GM19463 (cell line): ENCODE results near the gene RAB18.
"Not testable (repeated sequence)": the region's sequence is repeated elsewhere in the genome, so short reads cannot be mapped to it uniquely, and the experiment has no call there.

ENCODE experiments used
- ATAC-seq: cut with Tn5 transposase; IDR thresholded peaks from one replicate; pipeline ENCODE4 v1.9.1; 2021; ENCODE audit warnings: mild to moderate bottlenecking, moderate library complexity; ENCODE audit not compliant: unreplicated experiment

RAB18 gene

GRCh38 chr10:27504007-27504807, at the start of gene RAB18:
TSS of gene RAB18 (plus strand) at chr10:27504304. CDS start at chr10:27504370, 66 bp downstream.
- ATAC-seq, result peak; percentile 96

DNA sequence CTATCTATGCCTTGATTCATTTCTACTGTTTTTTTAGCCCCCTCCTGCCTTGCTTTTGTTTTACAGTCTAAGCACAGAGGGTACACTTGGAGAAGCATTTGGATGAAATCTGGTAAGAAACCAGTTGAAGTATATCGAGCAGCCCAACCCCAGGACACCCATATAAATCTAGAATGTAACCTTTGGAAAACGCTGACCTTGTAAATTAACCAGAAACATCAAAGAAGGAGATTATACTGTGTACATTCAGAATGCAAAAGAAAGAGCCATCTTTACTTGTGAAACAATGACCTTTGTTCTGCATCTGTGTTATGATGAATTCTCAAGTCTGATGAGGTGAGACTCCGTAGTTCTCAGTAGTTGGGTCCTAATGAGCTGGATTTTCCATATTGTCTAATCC, 49.3 kb upstream of the RAB18 start:
- ATAC-seq, result no peak

- no peak for ATAC-seq
Measured at GRCh38 chr10:27457261-27457945, 46.7 kb upstream of the RAB18 start.

GRCh38 chr10:27457966-27458365, 46.1 kb upstream of the RAB18 start:
- no peak for ATAC-seq

DNA sequence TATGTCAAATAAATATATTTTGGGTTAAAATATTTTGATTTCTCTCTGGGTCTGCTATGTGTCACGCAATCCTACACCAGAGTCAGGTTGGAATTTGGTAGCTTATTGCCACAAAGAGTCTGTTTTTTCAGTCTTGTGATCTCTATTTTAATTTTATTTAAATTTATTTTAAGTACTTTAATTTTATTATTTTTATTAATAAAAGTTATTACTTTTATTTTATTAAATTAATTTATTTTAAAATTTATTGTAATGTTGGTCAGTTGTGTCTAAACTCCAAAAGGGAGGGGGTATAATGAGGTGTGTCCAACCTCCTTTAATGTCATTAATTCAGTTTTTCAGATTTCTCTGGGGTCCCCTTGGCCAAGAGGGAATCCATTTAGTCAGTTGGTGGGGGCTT, 42.8 kb upstream of the RAB18 start:
- no peak for ATAC-seq

- ATAC-seq, result no peak
Measured at GRCh38 chr10:27463961-27464360, 40.1 kb upstream of the RAB18 start.

- no peak for ATAC-seq
Measured at GRCh38 chr10:27464993-27465392, 39.1 kb upstream of the RAB18 start.

DNA sequence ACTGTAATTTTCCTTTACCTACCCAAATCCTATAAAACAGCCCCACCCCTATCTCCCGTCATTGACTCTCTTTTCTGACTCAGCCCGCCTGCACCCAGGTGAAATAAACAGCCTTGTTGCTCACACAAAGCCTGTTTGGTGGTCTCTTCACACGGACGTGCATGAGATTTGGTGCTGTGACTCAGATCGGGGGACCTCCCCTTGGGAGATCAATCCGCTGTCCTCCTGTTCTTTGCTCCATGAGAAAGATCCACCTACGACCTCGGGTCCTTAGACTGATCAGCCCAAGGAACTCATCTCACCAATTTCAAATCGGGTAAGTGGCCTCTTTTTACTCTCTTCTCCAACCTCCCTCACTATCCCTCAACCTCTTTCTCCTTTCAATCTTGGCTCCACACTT, 38.5 kb upstream of the RAB18 start:
- ATAC-seq, result not testable (repeated sequence)

DNA sequence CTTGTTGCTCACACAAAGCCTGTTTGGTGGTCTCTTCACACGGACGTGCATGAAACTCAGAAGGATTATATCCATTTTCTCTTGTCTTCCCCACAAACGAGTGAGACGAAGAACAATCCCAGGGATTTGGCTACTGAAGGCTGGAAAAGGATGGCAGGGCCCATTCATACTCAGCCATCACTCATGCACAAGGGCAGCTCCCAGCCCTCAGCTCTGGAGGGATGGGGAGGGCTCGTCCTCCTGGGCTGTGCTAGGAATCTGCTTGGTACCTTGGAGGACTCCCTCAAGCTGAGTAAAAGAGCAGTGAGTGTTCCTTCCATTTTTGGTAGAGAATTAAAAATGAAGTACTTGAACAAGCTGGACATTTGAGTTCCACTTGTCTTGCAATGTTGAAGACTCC, 33.2 kb upstream of the RAB18 start:
- no peak for ATAC-seq

DNA sequence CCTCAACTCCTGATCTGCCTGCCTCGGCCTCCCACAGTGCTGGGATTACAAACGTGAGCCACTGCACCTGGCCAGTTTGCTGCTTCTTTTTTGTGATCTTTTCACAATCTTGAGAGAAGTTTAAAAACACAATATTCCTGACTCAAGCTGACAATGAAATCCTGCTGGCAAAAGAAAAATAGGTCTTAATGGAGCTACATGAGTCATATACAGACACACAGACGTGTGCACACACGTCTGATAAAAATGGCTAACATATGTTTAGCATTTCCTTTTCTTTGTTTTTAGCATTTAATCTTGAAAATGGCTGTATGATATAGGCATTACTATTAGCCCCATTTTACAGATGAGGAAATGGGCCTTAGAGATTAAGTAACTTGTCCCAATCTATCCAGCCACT, 29.4 kb upstream of the RAB18 start:
- ATAC-seq, result no peak

DNA sequence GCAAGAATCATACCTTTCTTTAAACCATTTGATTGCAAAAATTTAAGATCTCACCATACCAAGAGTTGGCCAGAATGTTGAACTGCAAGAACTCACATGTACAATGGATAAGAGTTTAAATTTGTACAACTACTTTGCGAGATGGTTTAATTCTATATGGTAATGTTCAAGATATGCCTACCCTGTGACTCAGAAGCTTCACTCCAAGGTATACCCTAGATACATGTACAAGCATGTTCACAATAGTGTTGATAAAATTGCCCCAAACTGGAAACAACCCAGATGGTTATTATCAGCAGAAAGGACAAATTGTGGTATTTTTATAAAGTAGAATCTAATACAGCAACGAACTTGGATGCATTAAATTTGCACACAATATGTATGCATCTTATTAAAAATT, 25.1 kb upstream of the RAB18 start:
- ATAC-seq, result no peak

GRCh38 chr10:27481486-27481885, 22.6 kb upstream of the RAB18 start:
- ATAC-seq, result no peak

GRCh38 chr10:27482984-27483956, 20.8 kb upstream of the RAB18 start:
- ATAC-seq, result no peak

DNA sequence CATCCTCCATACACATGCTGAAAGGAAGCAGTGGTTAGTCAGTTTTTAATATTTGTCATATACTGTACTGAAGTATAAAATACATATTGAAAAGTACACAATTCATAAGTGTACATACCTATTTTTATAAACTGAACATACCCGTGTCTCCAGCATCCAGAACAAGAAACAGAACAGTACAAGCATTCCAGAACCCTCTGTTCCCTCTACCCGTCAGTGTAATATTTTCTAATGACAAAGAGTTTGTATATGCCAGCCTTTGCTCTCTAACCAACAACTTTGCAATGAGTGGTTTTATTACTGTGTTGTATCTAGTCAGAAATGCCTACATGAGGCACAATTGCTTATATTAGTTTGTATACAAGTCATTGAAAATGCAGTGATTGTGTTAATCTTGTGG, 18.7 kb upstream of the RAB18 start:
- ATAC-seq, result no peak

GRCh38 chr10:27485986-27486385, 18.1 kb upstream of the RAB18 start:
- no peak for ATAC-seq

GRCh38 chr10:27490807-27491206, 13.3 kb upstream of the RAB18 start:
- no peak for ATAC-seq

DNA sequence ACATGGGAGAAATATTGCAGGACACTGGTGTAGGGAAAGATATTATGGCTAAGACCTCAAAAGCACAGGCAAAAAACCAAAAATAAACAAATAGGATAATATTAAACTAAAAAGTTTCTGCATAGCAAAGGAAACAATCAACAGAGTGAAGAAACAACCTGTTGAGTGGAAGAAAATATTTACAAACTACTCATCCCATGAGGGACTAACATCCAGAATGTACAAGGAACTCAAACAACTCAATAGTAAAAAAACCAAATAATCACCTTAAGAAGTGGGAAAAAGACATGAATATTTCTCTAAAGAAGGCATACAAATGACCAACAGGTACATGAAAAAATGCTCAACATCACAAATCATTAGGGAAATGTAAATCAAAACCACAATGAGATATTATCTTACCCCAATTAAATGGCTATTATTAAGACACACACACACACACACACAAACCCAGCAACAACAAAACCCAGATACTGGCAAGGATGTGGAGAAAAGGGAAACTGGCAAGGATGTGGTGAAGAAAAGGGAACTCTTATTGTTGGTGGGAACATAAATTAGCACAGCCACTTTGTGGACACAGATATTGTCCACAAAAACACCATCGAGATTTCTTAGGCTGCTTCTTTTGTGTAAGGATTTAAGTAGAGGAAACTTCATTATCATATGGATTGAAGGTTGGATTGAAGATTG, 9.8 kb upstream of the RAB18 start:
- no peak for ATAC-seq

- no peak for ATAC-seq
Measured at GRCh38 chr10:27496137-27496536, 8.0 kb upstream of the RAB18 start.

DNA sequence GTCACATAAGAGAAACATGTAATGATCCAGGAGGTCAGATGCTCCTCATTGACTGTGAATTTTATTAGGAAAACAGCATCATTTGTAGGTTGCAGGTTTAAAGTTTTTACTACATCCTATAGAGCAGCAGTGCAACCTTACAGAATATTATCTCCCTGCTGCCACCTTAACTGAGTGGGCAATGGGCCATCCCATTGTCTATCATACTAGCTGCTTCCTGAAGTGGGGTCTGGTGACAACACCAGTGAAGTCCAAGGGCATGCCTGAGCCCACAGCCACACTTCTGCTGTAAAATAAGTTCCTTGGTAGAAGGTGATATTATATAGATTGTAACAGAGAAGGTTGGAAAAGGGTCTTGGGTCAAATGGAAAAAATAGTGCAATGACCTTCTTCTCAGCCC, 4.0 kb upstream of the RAB18 start:
- ATAC-seq, result no peak

- no peak for ATAC-seq
Measured at GRCh38 chr10:27500886-27501285, 3.2 kb upstream of the RAB18 start.
